HG03139 (cell line): ENCODE data around the gene WDR82.

Experiments used
- ATAC-seq: cut with Tn5 transposase; IDR thresholded peaks from one replicate; pipeline ENCODE4 v1.9.1; 2021; ENCODE audit not compliant: unreplicated experiment

Gene WDR82

GRCh38 chr3:52259448-52259847 lies 19.0 kb downstream of the WDR82 start:
- no peak for ATAC-seq

GRCh38 chr3:52259035-52259434 lies 19.4 kb downstream of the WDR82 start:
- ATAC-seq: no peak

- ATAC-seq: no peak
Measured at GRCh38 chr3:52257911-52258310, 20.5 kb downstream of the WDR82 start.

GRCh38 chr3:52256622-52257021 lies 21.8 kb downstream of the WDR82 start:
- ATAC-seq: no peak

- ATAC-seq: no peak
Measured at GRCh38 chr3:52256159-52256558, 22.3 kb downstream of the WDR82 start.

GRCh38 chr3:52254608-52255007 lies 23.8 kb downstream of the WDR82 start:
- no peak for ATAC-seq

- peak; percentile 90 for ATAC-seq
Measured at GRCh38 chr3:52253314-52254304, 24.8 kb downstream of the WDR82 start.

GRCh38 chr3:52250122-52250521 lies 28.3 kb downstream of the WDR82 start:
- no peak for ATAC-seq

GRCh38 chr3:52249683-52250082 lies 28.8 kb downstream of the WDR82 start:
- ATAC-seq: no peak

GRCh38 chr3:52248816-52249547 lies 29.5 kb downstream of the WDR82 start:
- no peak for ATAC-seq

- ATAC-seq: no peak
Measured at GRCh38 chr3:52248165-52248541, 30.3 kb downstream of the WDR82 start.

- ATAC-seq: no peak
Measured at GRCh38 chr3:52247409-52248164, 30.9 kb downstream of the WDR82 start.

GRCh38 chr3:52246728-52247408 lies 31.6 kb downstream of the WDR82 start:
- ATAC-seq: no peak

- ATAC-seq: no peak
Measured at GRCh38 chr3:52246264-52246620, 32.2 kb downstream of the WDR82 start.

- ATAC-seq: no peak
Measured at GRCh38 chr3:52245322-52246263, 32.9 kb downstream of the WDR82 start, which contains the start of gene PPM1M. PPM1M (plus strand) TSS chr3:52245759; CDS start chr3:52245825, 66 bp downstream.

- ATAC-seq: no peak
Measured at GRCh38 chr3:52243791-52244628, 34.4 kb downstream of the WDR82 start.

- ATAC-seq: no peak
Measured at GRCh38 chr3:52242039-52242438, 36.4 kb downstream of the WDR82 start.

GRCh38 chr3:52240886-52241370 lies 37.5 kb downstream of the WDR82 start:
- ATAC-seq: no peak
